RWPE2 (cell line): ENCODE measurements around the gene GALNT10.

ENCODE experiments used
- ATAC-seq: fragments of 200-7000 bp; cut with Tn5 transposase; 3 replicates; pipeline ENCODE4 v1.9.1; 2021; ENCODE audit warnings: low read depth
- DNase-seq: peaks from one replicate; pipeline ENCODE4 v3.0.0-alpha.2; 2020; ENCODE audit warnings: low spot score
- H3K27ac ChIP-seq: fragments of 450-650 bp; 2 replicates; pipeline ENCODE4 v1.5.1; 2017; ENCODE audit warnings: mild to moderate bottlenecking; ENCODE audit not compliant: poor library complexity, severe bottlenecking
- H3K27me3 ChIP-seq: fragments of 250-450 bp; sonication (Bioruptor Pico); 2 replicates; pipeline ENCODE4 v1.5.1; 2021; ENCODE audit warnings: mild to moderate bottlenecking, moderate library complexity; ENCODE audit not compliant: insufficient read depth, poor library complexity, severe bottlenecking
- H3K36me3 ChIP-seq: fragments of 250-450 bp; sonication (Bioruptor Pico); 2 replicates; pipeline ENCODE4 v1.5.1; 2020; ENCODE audit warnings: low read depth, mild to moderate bottlenecking, moderate library complexity
- H3K4me1 ChIP-seq: fragments of 250-450 bp; sonication (Bioruptor Pico); 2 replicates; pipeline ENCODE4 v1.5.1; 2021; ENCODE audit warnings: mild to moderate bottlenecking, moderate library complexity; ENCODE audit not compliant: insufficient read depth, poor library complexity, severe bottlenecking
- H3K4me3 ChIP-seq: fragments of 250-450 bp; sonication (Bioruptor Pico); 2 replicates; pipeline ENCODE4 v1.5.1; 2021; ENCODE audit warnings: mild to moderate bottlenecking, moderate library complexity; ENCODE audit not compliant: severe bottlenecking
- H3K9me3 ChIP-seq: fragments of 250-450 bp; sonication (Bioruptor Pico); 2 replicates; pipeline ENCODE4 v1.5.1; 2021; ENCODE audit warnings: mild to moderate bottlenecking, moderate library complexity; ENCODE audit not compliant: severe bottlenecking
- CTCF ChIP-seq: fragments of 450-650 bp; IDR thresholded peaks from one replicate; pipeline ENCODE4 v1.5.1; 2017; ENCODE audit warnings: mild to moderate bottlenecking, moderate library complexity; ENCODE audit not compliant: poor library complexity, severe bottlenecking

The GALNT10 gene

GRCh38 chr5:154159343-154159742 is 31.2 kb upstream of the GALNT10 start:
- H3K9me3 ChIP-seq, result no peaks in the 10 kb centered on the region
- no peak overlapping the region for H3K27ac ChIP-seq
- no peak for TF ChIP-seq CTCF
- H3K36me3 ChIP-seq, result no peaks in the 10 kb centered on the region
- no peak overlapping the region for H3K4me3 ChIP-seq
- peaks cover 6% of the 10 kb centered on the region for H3K4me1 ChIP-seq
- ATAC-seq (peak; percentile 57), DNase-seq (no peak)
- peaks cover 7% of the 10 kb centered on the region for H3K27me3 ChIP-seq

GRCh38 chr5:154162539-154163151 is 27.9 kb upstream of the GALNT10 start:
- TF ChIP-seq CTCF, result no peak
- no peaks in the 10 kb centered on the region for H3K9me3 ChIP-seq
- peaks cover 6% of the 10 kb centered on the region for H3K4me1 ChIP-seq
- H3K27ac ChIP-seq, result no peak overlapping the region
- no peak for ATAC-seq
- no peaks in the 10 kb centered on the region for H3K27me3 ChIP-seq
- DNase-seq, result no peak
- H3K4me3 ChIP-seq, result no peak overlapping the region
- H3K36me3 ChIP-seq, result no peaks in the 10 kb centered on the region

- TF ChIP-seq CTCF, result no peak
- no peak for ATAC-seq
- no peak for DNase-seq
Observed at GRCh38 chr5:154163327-154164248, 26.9 kb upstream of the GALNT10 start.

GRCh38 chr5:154164249-154164581 is 26.3 kb upstream of the GALNT10 start:
- Histone ChIP-seq H3K36me3 (no peaks in the 10 kb centered on the region), H3K27ac (no peak overlapping the region), H3K4me1 (peaks cover 6% of the 10 kb centered on the region), H3K9me3 (no peaks in the 10 kb centered on the region), H3K4me3 (no peak overlapping the region), H3K27me3 (no peaks in the 10 kb centered on the region)
- TF ChIP-seq CTCF, result no peak
- ATAC-seq (no peak), DNase-seq (no peak)

More at GRCh38 chr5:154163327-154164248, 26.9 kb upstream of the GALNT10 start:
- Histone ChIP-seq H3K27me3 (no peaks in the 10 kb centered on the region), H3K36me3 (no peaks in the 10 kb centered on the region), H3K4me1 (peaks cover 6% of the 10 kb centered on the region), H3K9me3 (no peaks in the 10 kb centered on the region), H3K27ac (no peak overlapping the region), H3K4me3 (no peak overlapping the region)

GRCh38 chr5:154165886-154166285 is 24.6 kb upstream of the GALNT10 start:
- no peak overlapping the region for H3K4me3 ChIP-seq
- TF ChIP-seq CTCF, result no peak
- no peaks in the 10 kb centered on the region for H3K27me3 ChIP-seq
- no peaks in the 10 kb centered on the region for H3K36me3 ChIP-seq
- DNase-seq (no peak), ATAC-seq (no peak)
- H3K9me3 ChIP-seq, result no peaks in the 10 kb centered on the region
- no peak overlapping the region for H3K27ac ChIP-seq
- no peaks in the 10 kb centered on the region for H3K4me1 ChIP-seq
